ENCODE data around the gene PXDN. TPM values are rescaled to one million over a fixed set of nuclear protein-coding genes. Genes with fewer than 3 reads are reported as not detected.
A peak's percentile ranks its signal among the peaks of the same experiment; 100 is the strongest.

Gene PXDN
- total and polyA plus RNA-seq, 8 donors: 2.0 to 21.1 (median 4.2) TPM

GRCh38 chr2:1676913-1677820 is 67.1 kb downstream of the PXDN start:
- intact Hi-C loops (cut with DNase I): no loop called here

GRCh38 chr2:1676091-1676912 is 68.0 kb downstream of the PXDN start:
- intact Hi-C loops (cut with DNase I): no loop called here
- TF ChIP-seq CTCF (IDR thresholded peaks at IDR 0.05): no peak
- 75 to 79% methylated on average over 23 to 26 of the region's 26 CpGs for WGBS, 2 donors
- FAIRE-seq (no peak), ATAC-seq (no peak), DNase-seq (peak in 1 of 6 donors; percentile 50)
- H3K4me1 ChIP-seq: no peaks in the 10 kb centered on the region
- no peak overlapping the region for H3K4me3 ChIP-seq
- no peaks in the 10 kb centered on the region for H3K9me3 ChIP-seq
- no peak overlapping the region for H3K27ac ChIP-seq
- no peaks in the 10 kb centered on the region for H3K27me3 ChIP-seq
- no peaks in the 10 kb centered on the region for H3K36me3 ChIP-seq

More at GRCh38 chr2:1676913-1677820, 67.1 kb downstream of the PXDN start:
- no peak overlapping the region for H3K4me3 ChIP-seq
- no peaks in the 10 kb centered on the region for H3K9me3 ChIP-seq
- H3K4me1 ChIP-seq: no peaks in the 10 kb centered on the region
- no peak overlapping the region for H3K27ac ChIP-seq
- no peaks in the 10 kb centered on the region for H3K27me3 ChIP-seq
- DNase-seq: peak in 1 of 6 donors; percentile 4
- FAIRE-seq: no peak
- TF ChIP-seq CTCF (IDR thresholded peaks at IDR 0.05): no peak
- ATAC-seq: no peak
- 78 to 80% methylated on average over 33 of the region's 33 CpGs for WGBS, 2 donors
- H3K36me3 ChIP-seq: no peaks in the 10 kb centered on the region

- FAIRE-seq: no peak
- no peak for DNase-seq
- ATAC-seq: peak in 1 of 4 donors; percentile 20
Measured at GRCh38 chr2:1675633-1676032, 68.7 kb downstream of the PXDN start.

GRCh38 chr2:1674766-1675397 is 69.4 kb downstream of the PXDN start:
- WGBS, 2 donors: 89 to 90% methylated on average over 18 of the region's 18 CpGs
- H3K4me1 ChIP-seq: no peaks in the 10 kb centered on the region
- H3K9me3 ChIP-seq: no peaks in the 10 kb centered on the region
- ATAC-seq (no peak), DNase-seq (no peak), FAIRE-seq (no peak)
- intact Hi-C loops (cut with DNase I): no loop called here
- H3K27ac ChIP-seq: no peak overlapping the region
- no peaks in the 10 kb centered on the region for H3K27me3 ChIP-seq
- TF ChIP-seq CTCF (IDR thresholded peaks at IDR 0.05): no peak
- H3K4me3 ChIP-seq: no peak overlapping the region
- H3K36me3 ChIP-seq: no peaks in the 10 kb centered on the region

More at GRCh38 chr2:1675633-1676032, 68.7 kb downstream of the PXDN start:
- no peaks in the 10 kb centered on the region for H3K4me1 ChIP-seq
- H3K9me3 ChIP-seq: no peaks in the 10 kb centered on the region
- no peak overlapping the region for H3K4me3 ChIP-seq
- intact Hi-C loops (cut with DNase I): no loop called here
- H3K27me3 ChIP-seq: no peaks in the 10 kb centered on the region
- no peaks in the 10 kb centered on the region for H3K36me3 ChIP-seq
- no peak overlapping the region for H3K27ac ChIP-seq
- whole genome bisulfite sequencing, 2 donors: 72 to 84% methylated on average over 8 of the region's 8 CpGs
- TF ChIP-seq CTCF (IDR thresholded peaks at IDR 0.05): no peak
